NCI-H82 treated with DMSO at 0.1 percent for 48 hours (cell line): Measurements from ENCODE around the gene HNF4A.
A peak's percentile ranks its signal among the peaks of the same experiment; 100 is the strongest.
"Not testable (repeated sequence)": the region's sequence is repeated elsewhere in the genome, so short reads cannot be mapped to it uniquely, and the experiment has no call there.

Source experiments
- DNase-seq: peaks from one replicate; lab custom pipeline; 2025; ENCODE audit not compliant: unreplicated experiment; lab: John Stamatoyannopoulos, UW

Gene HNF4A

GRCh38 chr20:44355498-44356352, at the start of gene HNF4A:
HNF4A (plus strand) TSS chr20:44355699; CDS start chr20:44355805, 106 bp downstream.
- DNase-seq = no peak

GRCh38 chr20:44306927-44307326, 48.6 kb upstream of the HNF4A start:
- no peak for DNase-seq

DNA sequence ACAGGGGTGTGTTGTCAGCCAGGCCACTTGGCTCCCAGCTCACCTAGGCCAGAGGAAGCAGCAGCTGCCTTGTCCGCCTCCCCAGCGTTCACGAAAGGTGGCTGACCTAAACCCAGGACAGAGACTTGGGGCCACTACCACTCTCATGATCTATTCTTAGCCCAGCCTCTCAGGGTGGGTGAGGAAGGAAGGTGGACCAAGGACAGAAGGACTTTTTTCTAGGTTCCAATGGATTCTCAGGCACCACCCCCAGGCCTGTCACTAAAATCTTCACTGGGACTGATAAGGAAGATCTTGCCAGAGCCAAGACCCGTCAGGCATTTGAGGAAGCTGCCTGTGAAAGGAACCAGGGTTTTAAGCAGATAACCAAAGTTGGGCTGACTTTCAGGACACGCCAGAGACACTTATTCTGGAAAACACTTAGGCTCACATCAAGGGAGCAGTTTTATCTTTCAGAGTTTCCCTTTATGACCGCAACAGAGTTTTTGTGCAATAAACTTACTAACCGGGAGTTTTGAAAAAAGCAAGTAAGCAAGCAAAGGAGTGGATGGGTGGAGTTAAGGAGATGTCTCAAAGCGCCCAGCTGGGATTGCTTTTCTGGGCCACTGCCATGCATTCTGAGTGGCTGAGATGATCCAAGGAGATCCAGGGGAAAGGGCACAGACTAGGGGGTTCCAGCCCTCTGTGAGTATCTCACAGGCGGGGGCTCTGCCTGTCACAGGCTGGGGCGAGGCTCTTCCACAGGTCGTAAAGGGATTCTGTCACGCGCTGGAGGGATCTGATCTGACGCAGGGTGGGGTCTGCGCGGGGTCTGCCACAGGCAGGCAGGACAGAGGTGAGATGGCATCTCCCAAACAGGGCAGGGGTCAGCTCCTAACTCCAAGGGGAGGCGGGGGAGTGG, 45.5 kb upstream of the HNF4A start:
- no peak for DNase-seq

DNA sequence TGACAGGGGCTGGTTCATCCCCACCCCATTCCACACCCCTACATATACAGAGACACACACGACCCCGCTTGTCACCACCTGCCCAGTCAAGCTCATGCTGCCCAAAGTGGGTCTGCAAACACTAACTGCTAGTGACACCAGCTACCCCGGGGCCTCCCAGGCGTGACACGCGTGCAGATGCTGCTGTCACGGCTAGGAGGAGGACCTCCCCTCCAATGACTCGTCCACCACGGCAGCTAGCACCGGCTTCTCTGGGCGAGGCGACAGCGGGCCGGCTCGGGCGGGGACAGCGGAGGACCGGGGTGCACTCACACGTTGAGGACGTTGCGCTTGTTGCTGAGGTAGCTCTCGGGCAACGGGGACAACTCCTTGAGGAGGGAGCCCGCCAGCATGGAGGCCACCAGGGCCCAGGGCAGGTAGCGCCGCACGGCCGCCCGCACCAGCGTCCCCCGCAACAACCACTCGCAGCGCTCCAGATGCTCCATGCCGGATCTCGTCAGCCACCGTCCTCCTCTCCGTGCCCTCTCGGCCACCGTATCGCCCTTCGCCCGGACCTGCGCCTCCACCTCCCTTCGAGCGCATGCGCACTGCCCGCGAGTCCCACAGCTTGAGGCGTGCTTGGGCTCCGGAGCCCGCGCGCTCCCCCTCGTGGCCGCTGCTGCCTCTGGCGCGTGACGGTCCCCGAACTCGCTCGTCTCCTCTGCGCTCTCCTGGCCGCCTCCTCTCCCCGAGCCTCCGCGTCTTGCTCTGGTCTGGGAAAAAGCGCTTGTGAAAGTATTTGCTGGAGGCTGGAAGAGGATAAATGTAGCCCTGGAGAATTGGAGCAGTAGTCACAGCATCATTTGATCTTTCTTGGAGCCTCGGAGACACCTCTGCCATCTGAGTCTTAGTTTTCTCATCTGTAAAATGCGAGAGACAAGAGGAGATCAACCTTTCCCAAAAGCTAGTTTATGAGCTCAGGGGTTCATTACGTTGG, 44.5 kb upstream of the HNF4A start, which contains the start of gene FITM2:
Gene FITM2 (minus strand): TSS at position 539 of the 976 bp plus-strand sequence. CDS start 54 bp downstream, at position 485.
- peak; percentile 78 for DNase-seq

DNA sequence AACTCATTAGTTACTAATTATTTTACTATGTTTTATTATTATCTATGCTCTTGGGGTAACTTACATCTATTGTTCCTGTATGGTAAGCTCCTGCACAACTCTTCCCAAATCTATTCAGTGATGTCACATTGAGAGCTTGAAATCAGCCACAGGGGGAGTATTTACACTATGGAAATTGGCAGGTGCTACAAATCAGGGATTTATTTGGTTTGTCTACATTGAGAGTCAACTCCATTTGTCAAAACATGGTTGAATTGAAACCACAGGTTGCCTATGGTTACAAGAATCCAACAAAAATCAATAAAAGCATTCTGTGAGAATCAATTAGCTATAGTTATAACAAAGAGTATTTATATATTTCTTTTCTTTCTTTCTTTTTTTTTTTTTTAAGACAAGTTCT, 40.6 kb upstream of the HNF4A start:
- no peak for DNase-seq

- DNase-seq = no peak
Observed at GRCh38 chr20:44319839-44320422, 35.6 kb upstream of the HNF4A start.

DNA sequence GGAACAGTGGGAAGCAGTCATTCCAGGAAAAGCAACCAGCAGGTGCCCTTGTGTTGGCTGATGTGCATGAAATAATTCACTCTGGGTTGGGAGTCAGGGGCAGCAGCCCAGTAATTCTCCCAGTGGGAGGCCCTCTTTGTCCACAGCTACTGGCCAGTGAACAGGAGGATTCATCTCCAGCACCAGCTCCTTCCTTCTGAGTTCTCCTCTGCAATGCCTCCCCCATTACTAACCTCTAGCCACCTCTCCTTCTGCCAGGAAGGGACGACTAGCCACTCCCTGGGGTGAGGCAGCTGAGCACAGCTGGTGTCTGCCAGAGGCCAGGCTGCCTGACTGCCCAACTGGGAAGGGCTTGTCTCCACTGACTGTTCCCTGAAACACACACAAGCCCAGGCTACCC, 31.2 kb upstream of the HNF4A start:
- no peak for DNase-seq

DNA sequence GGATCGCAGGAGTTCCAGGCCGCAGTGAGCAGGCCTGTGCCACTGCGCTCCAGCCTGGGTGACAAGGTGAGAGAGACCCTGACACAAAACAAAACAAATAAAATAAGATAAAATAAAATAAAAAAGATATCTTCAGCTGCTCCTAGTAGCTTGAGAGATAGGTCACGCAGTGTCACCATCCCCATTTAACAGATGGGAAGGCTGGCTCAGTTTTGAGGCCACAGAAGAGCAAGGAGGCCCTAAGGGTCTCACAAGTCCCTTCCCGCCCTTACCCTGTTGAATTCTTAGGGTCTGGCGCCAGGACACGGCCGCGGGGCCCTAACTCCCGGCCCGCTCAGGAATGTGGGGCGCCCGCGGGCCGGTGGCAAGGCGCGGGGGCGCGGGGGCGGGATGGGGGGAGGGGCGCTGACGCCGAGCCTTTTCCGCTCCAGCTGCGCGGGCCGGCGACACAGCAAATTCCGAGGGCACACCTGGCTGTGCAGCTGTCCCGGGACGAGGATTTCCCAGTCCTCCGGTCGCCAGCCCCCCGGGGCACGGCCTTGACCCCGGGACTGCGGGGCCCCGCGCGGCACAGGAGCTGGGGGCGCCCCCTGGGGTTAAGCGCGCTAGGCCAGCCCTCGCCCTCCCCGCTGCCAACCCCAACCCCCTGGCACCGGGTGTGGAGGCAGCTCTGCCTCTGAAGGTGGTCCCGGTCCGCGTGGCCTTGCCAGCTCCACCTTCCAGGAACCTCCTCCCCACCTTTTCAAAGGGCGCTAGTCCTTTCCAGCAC, 28.9 kb upstream of the HNF4A start:
- no peak for DNase-seq

- not testable (repeated sequence) for DNase-seq
Observed at GRCh38 chr20:44327748-44328147, 27.8 kb upstream of the HNF4A start.

GRCh38 chr20:44328428-44328827, 27.1 kb upstream of the HNF4A start:
- DNase-seq = no peak

- no peak for DNase-seq
Observed at GRCh38 chr20:44331201-44331600, 24.3 kb upstream of the HNF4A start.

- no peak for DNase-seq
Observed at GRCh38 chr20:44334306-44334705, 21.2 kb upstream of the HNF4A start.

DNA sequence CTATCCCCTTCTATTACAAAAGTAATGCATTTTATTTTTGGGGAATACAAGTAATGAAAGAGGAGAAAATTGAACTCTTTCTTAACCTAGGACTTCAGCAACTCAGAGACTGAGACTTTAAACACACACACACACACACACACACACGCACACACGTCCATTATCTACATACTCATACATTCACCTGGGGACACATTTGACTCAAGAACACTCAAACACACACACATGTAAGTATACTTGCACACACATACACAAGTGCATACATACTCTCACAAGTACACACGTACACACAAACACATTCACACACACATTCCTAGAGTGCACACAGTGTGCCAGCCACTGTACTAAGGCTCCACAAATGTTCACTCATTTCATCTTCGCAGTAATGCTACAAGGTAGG, 20.8 kb upstream of the HNF4A start:
- DNase-seq = no peak

DNA sequence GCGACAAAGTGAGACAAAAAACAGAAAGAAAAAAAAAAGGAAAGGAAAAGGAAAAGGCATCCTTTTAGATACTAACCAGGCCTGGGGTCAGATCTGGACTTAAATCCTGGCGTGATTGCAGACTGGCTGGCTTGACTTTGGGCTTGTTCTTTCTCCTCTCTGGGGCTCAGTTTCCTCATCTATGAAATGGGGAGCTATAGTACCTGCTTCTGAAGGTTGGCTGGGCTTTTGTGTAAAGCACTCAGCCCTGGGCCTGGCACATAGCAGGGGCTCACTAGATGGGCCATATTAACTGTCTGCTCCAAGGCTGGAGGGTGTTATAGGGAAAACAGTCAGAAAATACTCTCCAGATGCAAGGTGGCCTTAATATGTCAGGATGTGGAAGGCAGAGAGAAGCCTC, 19.8 kb upstream of the HNF4A start:
- no peak for DNase-seq

GRCh38 chr20:44336086-44336485, 19.4 kb upstream of the HNF4A start:
- DNase-seq = no peak

- no peak for DNase-seq
Observed at GRCh38 chr20:44336725-44337380, 18.6 kb upstream of the HNF4A start, which contains the start of gene R3HDML. R3HDML (plus strand) TSS chr20:44337043; CDS start chr20:44337158, 115 bp downstream.

- DNase-seq = no peak
Observed at GRCh38 chr20:44342248-44342647, 13.3 kb upstream of the HNF4A start.

GRCh38 chr20:44343162-44343675, 12.3 kb upstream of the HNF4A start:
- no peak for DNase-seq

DNA sequence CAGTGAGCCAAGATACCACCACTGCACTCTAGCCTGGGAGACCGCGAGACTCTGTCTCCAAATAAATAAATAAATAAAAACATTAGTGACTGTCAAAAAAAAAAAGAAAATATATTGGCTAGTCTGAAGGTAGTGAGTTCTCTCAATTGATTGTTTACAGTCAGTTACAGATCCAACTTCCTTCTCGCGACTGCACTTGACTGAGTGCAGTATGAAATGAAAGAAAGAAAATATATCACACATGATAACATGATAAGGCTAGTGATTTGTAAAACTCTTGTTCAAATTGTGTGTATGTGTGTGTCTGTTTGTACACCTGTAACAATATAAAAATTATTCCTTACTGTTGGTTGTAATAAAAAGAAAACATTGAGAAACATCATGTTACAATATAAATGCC, 10.8 kb upstream of the HNF4A start:
- DNase-seq = no peak
